Measurements from ENCODE around the gene PRKCA. TPM values are rescaled to one million over a fixed set of nuclear protein-coding genes. Genes with fewer than 3 reads are reported as not detected.

PRKCA gene
- total and polyA plus RNA-seq, 9 of the 15 experiments (the other 6 are each of a cell fraction or from before 2014, with no cell fraction given) = 3.2 to 33.0 (median 17.8) TPM

- TF ChIP-seq CHD7 (IDR thresholded peaks at IDR 0.05; ENCODE audit: low read depth, low read length) (no peak), ZBTB1 (CRISPR knock-in tag; IDR thresholded peaks at IDR 0.05; ENCODE audit: borderline replicate concordance, low read depth) (no peak), ZBTB34 (CRISPR knock-in tag; IDR thresholded peaks at IDR 0.05) (no peak), CBX5 (IDR thresholded peaks at IDR 0.05; ENCODE audit: borderline replicate concordance, low read depth) (no peak), NFIX (CRISPR knock-in tag; IDR thresholded peaks at IDR 0.05; ENCODE audit: low read depth) (no peak), ZFPM2 (CRISPR knock-in tag; IDR thresholded peaks at IDR 0.05) (no peak), KDM4B (IDR thresholded peaks at IDR 0.05; ENCODE audit: borderline replicate concordance in 2 of 2, low read depth in 1 of 2) (no peak)
Measured at GRCh38 chr17:66355510-66355909, 53.1 kb downstream of the PRKCA start (continued).

Data from K562 (cell line).